ENCODE data around the gene TMPRSS6.

DNA sequence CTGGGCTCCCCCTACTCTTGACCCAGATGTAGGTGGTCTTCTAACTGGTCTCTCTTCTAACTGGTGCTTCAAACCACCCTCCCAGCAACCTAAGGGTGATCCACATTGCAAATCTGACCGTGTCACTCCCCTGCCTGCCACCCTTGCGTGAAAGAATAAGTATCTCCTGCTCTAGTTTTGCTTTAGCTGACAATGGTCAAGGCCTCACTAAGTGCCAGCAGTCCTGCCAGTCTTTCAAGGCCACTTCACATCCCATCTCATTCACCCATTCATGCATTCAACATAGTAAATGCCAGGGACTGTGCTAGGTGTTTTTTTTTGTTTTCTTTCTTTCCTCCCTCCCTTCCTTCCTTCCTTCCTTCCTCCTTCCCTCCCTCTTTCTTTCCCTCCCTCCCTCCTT lies 60.3 kb downstream of the TMPRSS6 start:
- TF ChIP-seq EZH2phosphoT487 (conservative IDR thresholded peaks at IDR 0.05; ENCODE audit: low read length): no peak
- TF ChIP-seq, protein P1, sequence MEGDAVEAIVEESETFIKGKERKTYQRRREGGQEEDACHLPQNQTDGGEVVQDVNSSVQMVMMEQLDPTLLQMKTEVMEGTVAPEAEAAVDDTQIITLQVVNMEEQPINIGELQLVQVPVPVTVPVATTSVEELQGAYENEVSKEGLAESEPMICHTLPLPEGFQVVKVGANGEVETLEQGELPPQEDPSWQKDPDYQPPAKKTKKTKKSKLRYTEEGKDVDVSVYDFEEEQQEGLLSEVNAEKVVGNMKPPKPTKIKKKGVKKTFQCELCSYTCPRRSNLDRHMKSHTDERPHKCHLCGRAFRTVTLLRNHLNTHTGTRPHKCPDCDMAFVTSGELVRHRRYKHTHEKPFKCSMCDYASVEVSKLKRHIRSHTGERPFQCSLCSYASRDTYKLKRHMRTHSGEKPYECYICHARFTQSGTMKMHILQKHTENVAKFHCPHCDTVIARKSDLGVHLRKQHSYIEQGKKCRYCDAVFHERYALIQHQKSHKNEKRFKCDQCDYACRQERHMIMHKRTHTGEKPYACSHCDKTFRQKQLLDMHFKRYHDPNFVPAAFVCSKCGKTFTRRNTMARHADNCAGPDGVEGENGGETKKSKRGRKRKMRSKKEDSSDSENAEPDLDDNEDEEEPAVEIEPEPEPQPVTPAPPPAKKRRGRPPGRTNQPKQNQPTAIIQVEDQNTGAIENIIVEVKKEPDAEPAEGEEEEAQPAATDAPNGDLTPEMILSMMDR (IDR thresholded peaks at IDR 0.05; ENCODE audit: insufficient read depth, low read length, poor library complexity, severe bottlenecking): no peak

Measured in SU-DHL-6 (cell line).